Subcutaneous adipose tissue (tissue), 4 donors: Measurements from ENCODE around the gene NEURL4. TPM values are rescaled to one million over a fixed set of nuclear protein-coding genes. Genes with fewer than 3 reads are reported as not detected.

Source experiments
- CTCF ChIP-seq: fragments of 450-650 bp; IDR thresholded peaks from one replicate; pipeline ENCODE4 v1.5.1; 2016; ENCODE audit warnings: low read depth, mild to moderate bottlenecking, control low read depth, antibody characterized with exemption, moderate library complexity
- total RNA-seq, 4 donors: library from RNA; depleted of rRNA; stranded (reverse); fragments of >200 nt; gene quantifications; one replicate each; pipeline ENCODE4 v1.1.0, GENCODE V29; 2016

NEURL4 gene
- total RNA-seq, 4 donors from 2014 or later = 4.9 to 22.6 (median 11.2) TPM

DNA sequence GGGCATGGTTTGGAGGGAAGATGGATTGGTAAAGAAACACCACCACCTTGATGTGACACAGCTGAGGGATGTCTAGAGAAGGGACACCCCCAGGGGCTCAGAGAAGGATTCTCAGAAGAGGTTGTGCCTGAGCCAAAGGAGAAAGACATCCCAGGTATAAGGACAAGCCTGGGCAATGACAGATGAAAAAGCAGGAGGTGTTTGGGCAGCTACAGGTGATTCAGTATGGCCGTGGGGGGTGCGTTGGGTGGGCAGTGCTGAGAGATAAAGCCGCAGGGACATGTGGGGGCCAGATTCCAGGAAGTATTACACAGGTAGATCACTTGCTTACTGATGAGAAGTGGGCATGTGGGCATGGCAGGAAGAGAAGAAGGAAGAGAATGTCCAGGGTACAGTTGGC is 32.8 kb upstream of the NEURL4 start:
- no peak for TF ChIP-seq CTCF

- TF ChIP-seq CTCF = no peak
Measured at GRCh38 chr17:7357381-7357780, 28.2 kb upstream of the NEURL4 start.

DNA sequence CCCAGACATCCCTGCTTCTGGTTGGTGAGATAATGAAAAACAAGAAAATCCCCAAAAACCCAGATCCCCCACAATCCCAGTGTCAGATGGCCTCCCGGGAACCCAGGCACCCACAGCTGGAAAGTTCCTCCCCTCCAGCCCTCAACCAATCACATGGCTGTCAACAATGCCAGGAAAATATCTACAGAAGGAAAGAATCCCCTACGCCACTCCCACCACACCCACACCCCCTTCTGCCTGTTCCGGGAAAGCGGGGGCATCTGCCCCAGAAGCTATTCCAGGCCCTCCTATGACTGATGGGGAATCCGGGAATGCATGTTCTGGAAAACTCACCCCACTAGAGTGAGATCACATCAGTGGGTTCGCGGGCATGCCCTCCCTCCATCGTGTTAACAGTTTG is 27.6 kb upstream of the NEURL4 start:
- no peak for TF ChIP-seq CTCF

- TF ChIP-seq CTCF = no peak
Measured at GRCh38 chr17:7356072-7356549, 27.0 kb upstream of the NEURL4 start.

- TF ChIP-seq CTCF = no peak
Measured at GRCh38 chr17:7355573-7355972, 26.4 kb upstream of the NEURL4 start.

DNA sequence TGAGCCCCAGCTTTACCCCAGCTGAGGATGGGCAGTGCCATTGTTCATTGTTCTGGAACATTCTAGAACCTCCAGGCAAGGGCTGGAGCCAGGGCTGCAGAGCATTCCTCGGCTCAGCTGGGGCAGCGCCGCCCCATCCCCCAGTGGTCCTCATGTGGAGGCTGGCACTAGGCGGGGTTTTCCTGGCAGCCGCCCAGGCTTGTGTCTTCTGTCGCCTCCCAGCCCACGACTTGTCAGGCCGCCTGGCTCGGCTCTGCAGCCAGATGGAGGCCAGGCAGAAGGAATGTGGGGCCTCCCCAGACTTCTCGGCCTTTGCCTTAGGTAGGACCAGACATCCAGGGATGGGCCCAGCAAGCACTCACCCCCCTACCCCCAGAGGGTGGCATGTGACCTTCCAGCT is 25.9 kb upstream of the NEURL4 start, which contains the start of gene TMEM95:
TSS of gene TMEM95 (plus strand) at position 104 of the 400 bp plus-strand sequence. CDS start at position 153, 49 bp downstream.
- no peak for TF ChIP-seq CTCF

DNA sequence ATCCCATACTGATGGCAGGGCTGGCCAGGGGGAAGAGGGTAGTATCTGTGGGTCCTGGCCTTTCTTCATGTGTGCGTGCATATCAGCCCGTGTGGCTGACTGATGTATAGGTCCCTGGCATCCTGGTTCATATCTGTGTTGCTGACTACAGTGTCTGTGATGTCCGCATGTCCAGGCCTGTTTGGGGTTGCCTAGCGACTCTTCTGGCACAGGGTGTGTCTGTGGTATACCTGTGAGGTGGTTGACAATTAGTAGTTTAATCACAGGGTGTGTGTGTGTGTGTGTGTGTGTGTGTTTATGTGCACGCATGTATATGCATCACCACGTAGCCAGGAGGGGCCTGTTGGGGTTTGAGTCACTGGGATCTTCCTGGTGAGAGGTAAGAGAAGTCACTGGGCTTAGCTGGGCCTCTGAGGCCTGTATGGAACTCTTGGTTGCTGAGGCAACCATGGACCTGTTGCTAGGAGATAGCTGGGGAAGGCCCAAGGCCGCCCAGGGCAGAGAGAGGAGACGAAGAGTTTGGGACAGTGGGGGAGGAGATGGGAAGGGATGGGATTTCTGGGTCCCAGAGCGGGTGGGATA is 25.2 kb upstream of the NEURL4 start:
- no peak for TF ChIP-seq CTCF
